SH-SY5Y (cell line): ENCODE results near the gene GPATCH2L.

Experiments
- GATA2 ChIP-seq: IDR thresholded peaks from 2 replicates; pipeline ENCODE4 v1.6.1; 2011; ENCODE audit warnings: mild to moderate bottlenecking, low read depth, low read length
- GATA3 ChIP-seq: IDR thresholded peaks from 2 replicates; pipeline ENCODE4 v1.6.1; 2011; ENCODE audit warnings: low read depth, mild to moderate bottlenecking, low read length, moderate library complexity

Gene GPATCH2L

GRCh38 chr14:76126076-76126475, 25.6 kb upstream of the GPATCH2L start:
- TF ChIP-seq GATA3 (no peak), GATA2 (no peak)

GRCh38 chr14:76129851-76130576, 21.7 kb upstream of the GPATCH2L start:
- TF ChIP-seq GATA2 (no peak), GATA3 (no peak)

GRCh38 chr14:76131071-76131965, 20.4 kb upstream of the GPATCH2L start:
- TF ChIP-seq GATA2: no peak
- no peak for TF ChIP-seq GATA3

GRCh38 chr14:76133103-76133502, 18.6 kb upstream of the GPATCH2L start:
- no peak for TF ChIP-seq GATA2
- no peak for TF ChIP-seq GATA3

- no peak for TF ChIP-seq GATA2
- no peak for TF ChIP-seq GATA3
Measured at GRCh38 chr14:76134231-76134630, 17.5 kb upstream of the GPATCH2L start.

GRCh38 chr14:76135722-76136121, 16.0 kb upstream of the GPATCH2L start:
- TF ChIP-seq GATA3: no peak
- TF ChIP-seq GATA2: no peak

- TF ChIP-seq GATA2 (peak; percentile 99), GATA3 (peak; percentile 94)
Measured at GRCh38 chr14:76136476-76137110, 15.1 kb upstream of the GPATCH2L start.

- TF ChIP-seq GATA2 (no peak), GATA3 (no peak)
Measured at GRCh38 chr14:76138119-76138757, 13.5 kb upstream of the GPATCH2L start.

GRCh38 chr14:76138758-76139723, 12.7 kb upstream of the GPATCH2L start:
- TF ChIP-seq GATA3: no peak
- TF ChIP-seq GATA2: no peak; the same call in none of the 2 replicates

GRCh38 chr14:76143642-76144041, 8.1 kb upstream of the GPATCH2L start:
- no peak for TF ChIP-seq GATA3
- TF ChIP-seq GATA2: no peak

GRCh38 chr14:76146976-76147375, 4.7 kb upstream of the GPATCH2L start:
- TF ChIP-seq GATA3 (no peak), GATA2 (no peak)

GRCh38 chr14:76149196-76149595, 2.5 kb upstream of the GPATCH2L start:
- TF ChIP-seq GATA2: no peak
- TF ChIP-seq GATA3: no peak

- TF ChIP-seq GATA3: no peak
Measured at GRCh38 chr14:76152333-76152681, 585 bp downstream of the GPATCH2L start.
